ENCODE results near the gene SAMD10. TPM values are rescaled to one million over a fixed set of nuclear protein-coding genes. Genes with fewer than 3 reads are reported as not detected.
"Not testable (repeated sequence)": the region's sequence is repeated elsewhere in the genome, so short reads cannot be mapped to it uniquely, and the experiment has no call there.

The SAMD10 gene
- total and polyA plus RNA-seq, 5 donors from 2014 or later, result 5.9 to 14.3 (median 7.8) TPM

DNA sequence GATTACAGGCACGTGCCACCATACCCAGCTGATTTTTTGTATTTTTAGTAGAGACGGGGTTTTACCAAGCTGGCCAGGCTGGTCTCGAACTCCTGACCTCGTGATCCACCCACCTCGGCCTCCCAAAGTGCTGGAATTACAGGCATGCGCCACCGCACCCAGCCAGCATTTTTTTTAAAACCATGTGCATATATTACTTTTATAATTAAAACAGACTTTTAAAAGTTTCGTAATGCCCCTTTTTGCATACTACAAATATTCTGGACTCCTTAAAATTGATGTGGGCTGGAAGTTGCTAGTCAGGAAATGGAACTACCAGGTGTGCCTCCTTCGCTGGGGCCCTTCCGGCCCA is 7.5 kb downstream of the SAMD10 start:
- H3K9me3 Mint-ChIP-seq; H3K27ac ChIP-seq (ENCODE audit: insufficient read depth, low read length, poor library complexity, severe bottlenecking); ATAC-seq (ENCODE audit: low read depth in 2 of 2); H3K9me3 ChIP-seq (ENCODE audit: control insufficient read depth in 2 of 2, low read length in 2 of 2); DNase-seq; H3K27me3 ChIP-seq (ENCODE audit: control insufficient read depth, insufficient read depth, low read length); H3K27me3 Mint-ChIP-seq; H3K4me3 ChIP-seq (ENCODE audit: low read depth, low read length): not testable (repeated sequence)
- peaks cover 11% of the 10 kb centered on the region for H3K36me3 Mint-ChIP-seq
- peaks cover 0 to 42% (median 19%) of the 10 kb centered on the region in 4 donors for H3K4me1 Mint-ChIP-seq
- peak overlapping the region in 1 of 3 donors; percentile 25 for H3K27ac Mint-ChIP-seq
- peaks cover 22% of the 10 kb centered on the region for H3K4me1 ChIP-seq (ENCODE audit: control insufficient read depth, insufficient read depth, low read length, poor library complexity, severe bottlenecking)
- peaks cover 15% of the 10 kb centered on the region for H3K36me3 ChIP-seq (ENCODE audit: control insufficient read depth, insufficient read depth, low read length)
- H3K4me3 Mint-ChIP-seq, result peak overlapping the region in 3 of 4 donors; percentile 82 to 93 (median 83)

DNA sequence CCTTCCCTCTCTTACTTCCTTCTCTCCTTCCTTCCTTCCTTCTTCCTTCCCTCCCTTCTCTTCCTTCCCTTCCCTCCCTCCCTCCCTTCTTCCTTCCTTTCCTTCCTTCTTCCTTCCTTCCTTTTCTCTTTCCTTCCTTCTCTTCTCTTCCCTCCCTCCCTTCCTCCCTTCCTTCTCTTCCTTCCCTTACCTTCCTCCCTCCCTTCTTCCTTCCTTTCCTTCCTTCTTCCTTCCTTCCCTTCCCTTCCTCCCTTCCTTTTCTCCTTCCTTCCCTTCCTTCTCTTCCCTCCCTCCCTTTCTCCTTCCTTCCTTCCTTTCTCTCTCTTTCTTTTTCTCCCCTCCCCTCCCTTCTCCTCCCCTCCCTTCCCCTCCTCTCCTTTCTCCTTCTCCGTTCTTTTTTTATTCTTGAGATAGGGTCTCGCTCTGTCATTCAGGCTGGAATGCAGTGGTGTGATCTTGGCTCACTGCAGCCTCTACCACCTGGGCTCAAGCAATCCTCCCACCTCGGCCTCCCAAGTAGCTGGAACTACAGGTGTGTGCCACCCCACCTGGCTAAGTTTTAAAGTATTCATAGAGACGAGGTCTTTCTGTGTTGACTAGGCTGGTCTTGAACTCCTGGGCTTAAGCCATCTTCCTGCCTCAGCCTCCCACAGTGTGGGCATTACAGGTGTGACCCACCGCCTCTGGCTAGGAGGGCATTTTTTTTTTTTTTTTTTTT is 8.6 kb downstream of the SAMD10 start:
- Histone ChIP-seq H3K9me3 (ENCODE audit: control insufficient read depth in 2 of 2, low read length in 2 of 2) (no peaks in the 10 kb centered on the region), H3K4me3 (ENCODE audit: low read depth, low read length) (no peak overlapping the region), H3K4me1 (ENCODE audit: control insufficient read depth, insufficient read depth, low read length, poor library complexity, severe bottlenecking) (peaks cover 20% of the 10 kb centered on the region), H3K27ac (ENCODE audit: insufficient read depth, low read length, poor library complexity, severe bottlenecking) (no peak overlapping the region), H3K27me3 (ENCODE audit: control insufficient read depth, insufficient read depth, low read length) (no peaks in the 10 kb centered on the region), H3K36me3 (ENCODE audit: control insufficient read depth, insufficient read depth, low read length) (peaks cover 15% of the 10 kb centered on the region)
- H3K4me3 Mint-ChIP-seq, result peak overlapping the region; percentile 70 to 93 (median 79)
- DNase-seq (no peak), ATAC-seq (ENCODE audit: low read depth in 2 of 2) (no peak)
- H3K9me3 Mint-ChIP-seq, result peaks cover 0 to 2% (median 0%) of the 10 kb centered on the region in 7 donors
- H3K4me1 Mint-ChIP-seq, result peaks cover 0 to 32% (median 13%) of the 10 kb centered on the region in 4 donors
- no peaks in the 10 kb centered on the region for H3K27me3 Mint-ChIP-seq
- H3K36me3 Mint-ChIP-seq, result peaks cover 7% of the 10 kb centered on the region
- peak overlapping the region in 1 of 3 donors; percentile 53 for H3K27ac Mint-ChIP-seq

DNA sequence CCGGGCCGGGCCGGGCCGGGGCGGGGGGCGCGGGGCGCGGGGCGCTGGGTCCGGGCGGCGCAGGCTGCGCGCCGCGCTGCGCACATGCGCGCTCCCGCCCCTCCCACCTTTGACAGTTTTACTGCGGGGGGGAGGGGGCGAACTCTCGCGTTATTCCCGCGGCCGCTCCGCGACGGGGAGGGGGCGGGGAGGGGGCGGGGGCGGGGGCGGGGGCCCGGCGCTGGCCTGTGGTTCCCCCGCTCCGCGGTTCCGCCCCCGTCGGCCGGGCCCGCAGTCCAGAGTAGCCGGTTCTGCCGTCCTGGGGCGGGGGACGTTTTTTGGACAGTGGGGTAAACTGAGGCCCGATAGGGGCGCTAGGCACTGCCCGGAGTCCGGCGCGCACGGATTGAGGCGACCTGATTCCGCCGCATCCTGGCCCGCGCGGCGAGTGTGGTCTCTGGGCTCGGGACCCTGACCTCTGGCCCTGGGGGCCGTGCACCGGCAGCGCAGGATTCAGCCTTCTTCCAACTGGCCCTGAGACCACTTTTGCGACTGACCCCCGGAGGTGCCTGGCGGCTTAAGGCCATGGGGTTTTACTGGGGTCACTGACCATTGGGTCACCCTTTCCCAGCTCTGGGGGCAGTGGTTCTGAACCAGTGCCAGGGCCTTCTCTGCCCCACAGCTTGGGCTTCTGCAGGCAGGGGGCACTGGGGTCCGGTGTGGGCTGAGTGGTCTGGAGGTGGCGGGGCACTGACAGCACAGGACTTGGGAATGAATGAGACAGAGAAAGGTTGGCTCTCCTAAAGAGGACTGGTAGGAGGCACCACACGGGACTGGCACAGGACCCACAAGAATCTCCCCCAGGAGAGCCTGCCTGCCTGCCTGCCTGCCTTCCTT is 9.4 kb downstream of the SAMD10 start, which contains the start of gene ZNF512B:
Gene ZNF512B, minus strand, starts transcription at position 93 of the 876 bp plus-strand sequence. CDS start 1,980 bp downstream, outside the sequence.
- Mint-ChIP-seq H3K4me3 (peak within 1 kb of the TSS; percentile 80 to 90 (median 87)), H3K4me1 (peaks cover 0 to 32% (median 13%) of the 10 kb centered on the region in 4 donors), H3K36me3 (peaks cover 7% of the 10 kb centered on the region), H3K9me3 (peaks cover 0 to 2% (median 0%) of the 10 kb centered on the region in 7 donors), H3K27me3 (no peaks in the 10 kb centered on the region), H3K27ac (peak within 1 kb of the TSS; percentile 64 to 93 (median 91))
- peaks cover 20% of the 10 kb centered on the region for H3K4me1 ChIP-seq (ENCODE audit: control insufficient read depth, insufficient read depth, low read length, poor library complexity, severe bottlenecking)
- ATAC-seq (ENCODE audit: low read depth in 2 of 2), result peak in 1 of 2 donors; percentile 47
- peak within 1 kb of the TSS; percentile 51 for H3K4me3 ChIP-seq (ENCODE audit: low read depth, low read length)
- no peaks in the 10 kb centered on the region for H3K9me3 ChIP-seq (ENCODE audit: control insufficient read depth in 2 of 2, low read length in 2 of 2)
- peak; percentile 43 to 60 (median 59) for DNase-seq
- H3K36me3 ChIP-seq (ENCODE audit: control insufficient read depth, insufficient read depth, low read length), result peaks cover 8% of the 10 kb centered on the region
- peak within 1 kb of the TSS; percentile 68 for H3K27ac ChIP-seq (ENCODE audit: insufficient read depth, low read length, poor library complexity, severe bottlenecking)
- no peaks in the 10 kb centered on the region for H3K27me3 ChIP-seq (ENCODE audit: control insufficient read depth, insufficient read depth, low read length)

DNA sequence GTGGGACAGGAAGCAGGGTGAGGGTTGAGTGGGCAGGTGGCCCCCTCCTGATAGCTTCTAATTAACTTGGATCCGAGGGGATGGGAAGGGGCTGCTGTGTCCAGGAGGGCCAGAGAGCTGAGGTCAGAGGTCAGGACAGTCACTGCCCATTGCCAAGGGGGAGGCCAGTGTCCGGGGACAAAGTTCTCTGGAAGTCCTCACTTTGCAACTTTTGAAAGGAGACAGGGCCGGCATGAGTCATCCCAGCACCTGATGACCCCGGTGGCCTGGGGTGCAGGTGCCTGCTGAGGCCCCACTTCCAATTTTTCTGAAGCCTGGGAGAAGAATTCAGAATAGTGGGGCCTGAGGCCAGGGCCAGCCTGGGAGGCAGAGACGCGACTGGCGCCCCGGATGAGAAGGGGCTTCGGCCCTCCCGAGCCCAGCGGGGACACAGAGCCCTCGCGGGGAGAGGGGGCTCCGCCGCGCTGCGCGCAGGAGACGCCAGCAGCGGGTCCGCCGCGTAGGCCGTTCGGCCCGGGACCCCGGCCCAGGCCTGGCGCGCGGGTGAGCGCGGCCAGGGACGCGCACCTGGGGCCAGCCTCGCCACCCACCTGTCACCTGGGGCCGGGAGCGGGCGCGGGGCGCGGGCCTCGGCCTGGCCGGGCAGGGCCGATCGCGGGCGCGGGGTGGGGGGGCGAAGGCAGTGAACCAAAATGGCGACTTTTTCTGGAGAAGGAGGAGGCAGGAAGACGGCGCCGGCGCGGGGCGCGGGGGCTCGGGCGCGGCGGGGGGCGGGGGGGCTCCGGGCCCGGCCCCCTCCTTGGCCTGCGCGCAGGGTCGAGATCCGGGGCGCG is 10.3 kb downstream of the SAMD10 start:
- Histone ChIP-seq H3K27ac (ENCODE audit: insufficient read depth, low read length, poor library complexity, severe bottlenecking) (peak overlapping the region; percentile 68), H3K4me3 (ENCODE audit: low read depth, low read length) (peak overlapping the region; percentile 51), H3K27me3 (ENCODE audit: control insufficient read depth, insufficient read depth, low read length) (no peaks in the 10 kb centered on the region), H3K9me3 (ENCODE audit: control insufficient read depth in 2 of 2, low read length in 2 of 2) (no peaks in the 10 kb centered on the region), H3K36me3 (ENCODE audit: control insufficient read depth, insufficient read depth, low read length) (peaks cover 3% of the 10 kb centered on the region), H3K4me1 (ENCODE audit: control insufficient read depth, insufficient read depth, low read length, poor library complexity, severe bottlenecking) (peaks cover 19% of the 10 kb centered on the region)
- Mint-ChIP-seq H3K9me3 (peaks cover 0 to 2% (median 0%) of the 10 kb centered on the region in 7 donors), H3K27me3 (no peaks in the 10 kb centered on the region), H3K4me1 (peaks cover 0 to 28% (median 12%) of the 10 kb centered on the region in 4 donors), H3K27ac (peak overlapping the region; percentile 64 to 93 (median 91)), H3K36me3 (peaks cover 3% of the 10 kb centered on the region), H3K4me3 (peak overlapping the region; percentile 80 to 90 (median 87))
- DNase-seq (peak in 1 of 3 donors; percentile 37), ATAC-seq (ENCODE audit: low read depth in 2 of 2) (peak in 1 of 2 donors; percentile 27)

DNA sequence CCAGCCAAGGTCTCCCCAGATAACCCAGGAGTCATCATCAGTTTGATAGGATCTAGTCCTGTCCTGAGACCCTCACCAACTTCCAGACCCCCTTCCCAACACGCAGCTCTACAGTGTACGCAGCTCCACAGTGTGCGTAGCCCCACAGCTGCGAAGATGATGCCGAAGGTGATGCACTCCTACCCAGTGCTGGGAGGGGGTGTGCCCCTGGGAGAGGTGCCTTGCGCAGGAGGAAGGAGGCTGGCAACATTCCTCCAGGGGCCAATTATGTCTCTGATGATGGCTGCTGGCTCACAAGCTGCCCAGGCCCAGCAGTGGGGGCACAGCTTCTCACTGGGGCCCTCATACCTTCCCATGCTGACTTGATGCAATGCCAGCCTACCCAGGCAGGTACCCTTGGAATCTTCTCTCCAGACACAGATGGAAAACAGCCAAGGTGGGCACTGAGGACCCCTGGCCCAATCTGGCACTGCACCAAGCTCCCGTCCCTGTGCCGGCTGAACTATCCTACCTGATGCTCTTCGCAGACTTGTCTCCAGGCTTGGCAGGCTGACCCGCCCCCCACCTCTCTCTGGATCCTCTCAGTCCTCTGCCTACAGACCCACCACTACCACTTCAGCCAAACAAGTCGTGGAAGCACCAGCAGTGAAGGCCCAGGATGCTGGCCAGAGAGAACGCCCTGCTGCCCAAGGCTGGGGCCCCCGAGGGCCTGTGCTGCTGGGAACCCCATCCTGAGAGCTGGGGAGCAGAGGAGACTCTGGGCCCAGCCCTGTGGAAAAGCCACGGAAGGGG is 11.1 kb downstream of the SAMD10 start:
- Mint-ChIP-seq H3K36me3 (peaks cover 3% of the 10 kb centered on the region), H3K4me3 (peak overlapping the region; percentile 80 to 90 (median 87)), H3K4me1 (peaks cover 0 to 19% (median 9%) of the 10 kb centered on the region in 4 donors), H3K9me3 (peaks cover 0 to 2% (median 0%) of the 10 kb centered on the region in 7 donors), H3K27ac (peak overlapping the region; percentile 64 to 93 (median 91)), H3K27me3 (no peaks in the 10 kb centered on the region)
- no peak for ATAC-seq (ENCODE audit: low read depth in 2 of 2)
- no peak for DNase-seq
- H3K27ac ChIP-seq (ENCODE audit: insufficient read depth, low read length, poor library complexity, severe bottlenecking), result peak overlapping the region; percentile 68
- no peaks in the 10 kb centered on the region for H3K9me3 ChIP-seq (ENCODE audit: control insufficient read depth in 2 of 2, low read length in 2 of 2)
- H3K36me3 ChIP-seq (ENCODE audit: control insufficient read depth, insufficient read depth, low read length), result peaks cover 7% of the 10 kb centered on the region
- no peak overlapping the region for H3K4me3 ChIP-seq (ENCODE audit: low read depth, low read length)
- H3K4me1 ChIP-seq (ENCODE audit: control insufficient read depth, insufficient read depth, low read length, poor library complexity, severe bottlenecking), result peaks cover 14% of the 10 kb centered on the region
- H3K27me3 ChIP-seq (ENCODE audit: control insufficient read depth, insufficient read depth, low read length), result no peaks in the 10 kb centered on the region

DNA sequence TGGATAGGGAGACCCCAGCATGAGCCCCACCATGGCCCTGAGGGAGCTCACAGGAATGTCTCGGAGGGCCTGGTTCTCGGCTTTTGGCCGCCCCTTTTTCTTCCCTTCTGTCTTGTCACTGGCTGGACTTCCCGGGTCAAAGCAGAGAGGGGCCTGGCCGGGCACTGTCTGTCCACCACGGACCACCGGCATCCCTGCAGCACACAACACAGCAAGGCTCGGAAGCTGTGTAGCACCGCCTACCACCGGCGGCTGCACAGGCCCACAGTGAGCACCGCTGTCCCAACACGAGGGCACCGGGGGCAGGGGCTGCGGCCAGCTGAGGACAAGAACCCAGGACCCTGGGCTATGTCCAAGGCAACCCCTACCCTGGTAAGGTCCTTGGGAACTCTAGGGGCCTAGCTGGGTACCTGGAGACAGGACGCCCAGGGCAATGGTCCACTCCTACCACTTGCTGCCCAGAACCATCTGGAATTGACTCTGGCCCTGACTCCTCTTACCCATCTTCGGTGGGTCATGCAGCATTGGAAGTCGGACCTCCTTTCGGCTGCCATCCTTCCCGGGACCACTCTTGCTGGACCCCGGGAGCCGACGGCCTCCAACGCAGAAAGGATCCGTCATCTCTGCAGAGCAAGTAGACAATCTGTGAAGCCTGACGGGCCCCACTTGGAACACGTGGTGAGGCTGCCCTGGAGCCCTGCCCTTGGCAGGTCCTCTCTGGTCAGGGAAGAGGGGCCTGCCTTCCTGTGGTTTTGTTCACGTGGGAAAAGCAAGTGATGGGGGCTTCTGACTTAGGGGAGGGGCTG is 11.9 kb downstream of the SAMD10 start:
- Mint-ChIP-seq H3K27ac (peak overlapping the region in 1 of 3 donors; percentile 64), H3K36me3 (peaks cover 4% of the 10 kb centered on the region), H3K4me1 (peaks cover 0 to 19% (median 8%) of the 10 kb centered on the region in 4 donors), H3K27me3 (no peaks in the 10 kb centered on the region), H3K9me3 (peaks cover 0 to 2% (median 0%) of the 10 kb centered on the region in 7 donors), H3K4me3 (peak overlapping the region in 2 of 4 donors; percentile 84 to 90)
- Histone ChIP-seq H3K36me3 (ENCODE audit: control insufficient read depth, insufficient read depth, low read length) (peaks cover 7% of the 10 kb centered on the region), H3K27me3 (ENCODE audit: control insufficient read depth, insufficient read depth, low read length) (no peaks in the 10 kb centered on the region), H3K27ac (ENCODE audit: insufficient read depth, low read length, poor library complexity, severe bottlenecking) (no peak overlapping the region), H3K4me3 (ENCODE audit: low read depth, low read length) (no peak overlapping the region), H3K4me1 (ENCODE audit: control insufficient read depth, insufficient read depth, low read length, poor library complexity, severe bottlenecking) (peaks cover 14% of the 10 kb centered on the region), H3K9me3 (ENCODE audit: control insufficient read depth in 2 of 2, low read length in 2 of 2) (no peaks in the 10 kb centered on the region)
- DNase-seq, result no peak
- ATAC-seq (ENCODE audit: low read depth in 2 of 2), result no peak

Data from CD4-positive, CD25-positive, alpha-beta regulatory T cell (primary cell).